Right lung (tissue), 5 donors: Measurements from ENCODE around the gene SLIT3. TPM values are rescaled to one million over a fixed set of nuclear protein-coding genes. Genes with fewer than 3 reads are reported as not detected.

Experiments
- DNase-seq, 2 donors: peaks; one replicate each; pipeline ENCODE4 v3.0.0-alpha.2; 2013
- polyA plus RNA-seq, 5 donors: library from polyadenylated mRNA; unstranded; fragments of 120-200 nt; gene quantifications; one replicate each; pipeline versions ENCODE4 v1.2.1 to v1.2.3, GENCODE V29; 2013; ENCODE audit warnings: inconsistent platforms in 1 of 5, low replicate concordance in 1 of 5; ENCODE audit not compliant: insufficient read length in 5 of 5, insufficient read depth in 1 of 5

The SLIT3 gene
- polyA plus RNA-seq, 5 donors, result 29.5 to 51.0 (median 42.9) TPM

DNA sequence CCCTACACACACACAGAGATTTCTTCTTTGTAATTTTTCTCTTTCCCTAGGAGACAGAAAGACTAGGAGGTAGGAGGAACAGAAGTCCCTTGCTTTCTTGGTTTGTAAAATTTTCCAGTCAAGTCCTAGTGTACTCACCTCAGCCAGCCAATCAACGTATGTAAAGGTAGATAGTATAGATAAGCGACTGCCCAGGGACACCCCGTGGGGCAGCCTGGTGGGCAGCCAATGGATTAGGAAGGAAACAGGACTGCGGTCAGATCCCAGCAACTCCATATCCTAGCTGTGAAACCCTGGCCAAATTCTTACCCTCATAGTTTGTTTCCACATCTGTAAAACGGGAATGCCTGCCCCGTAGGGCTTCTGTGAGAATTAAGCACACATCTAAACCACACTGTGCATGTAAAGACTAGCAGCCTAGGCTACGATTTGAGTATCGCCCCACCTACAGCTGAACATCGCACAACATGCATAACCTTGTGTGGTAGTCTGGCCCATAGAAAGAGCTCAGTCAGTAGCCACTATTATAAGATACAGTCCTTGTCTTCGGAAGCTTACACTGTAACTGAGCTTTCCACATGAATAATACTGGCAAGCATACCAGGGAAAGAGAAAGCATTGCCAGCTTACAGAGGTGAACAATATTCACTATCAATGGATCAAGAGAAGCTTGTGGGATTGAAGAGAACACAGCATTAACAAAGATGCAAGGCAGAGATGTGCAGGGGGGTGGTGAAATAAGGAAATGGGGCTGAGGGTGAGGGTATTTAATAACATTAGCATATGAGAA lies 368.3 kb downstream of the SLIT3 start:
- no peak for DNase-seq

GRCh38 chr5:168931638-168932345 lies 369.1 kb downstream of the SLIT3 start:
- no peak for DNase-seq

DNA sequence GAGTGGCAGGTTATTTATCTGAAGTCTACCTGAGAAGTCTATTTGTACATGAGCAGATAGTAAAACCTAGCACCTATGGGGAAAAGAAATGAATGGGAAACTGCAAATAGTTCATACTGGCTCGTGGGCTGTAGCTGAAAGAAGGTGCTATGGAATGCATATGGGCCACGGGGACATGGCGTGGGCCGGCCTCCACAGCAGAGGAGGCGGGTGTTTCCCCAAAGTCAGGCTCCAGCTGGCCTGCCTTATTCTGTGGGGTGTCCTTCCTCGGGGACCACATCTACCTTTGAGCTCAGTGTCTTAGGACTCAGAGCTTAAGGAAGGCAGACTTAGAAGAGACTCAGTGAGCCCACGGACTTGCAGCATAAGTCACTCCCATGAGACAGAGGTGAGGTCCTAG lies 371.3 kb downstream of the SLIT3 start:
- no peak for DNase-seq

DNA sequence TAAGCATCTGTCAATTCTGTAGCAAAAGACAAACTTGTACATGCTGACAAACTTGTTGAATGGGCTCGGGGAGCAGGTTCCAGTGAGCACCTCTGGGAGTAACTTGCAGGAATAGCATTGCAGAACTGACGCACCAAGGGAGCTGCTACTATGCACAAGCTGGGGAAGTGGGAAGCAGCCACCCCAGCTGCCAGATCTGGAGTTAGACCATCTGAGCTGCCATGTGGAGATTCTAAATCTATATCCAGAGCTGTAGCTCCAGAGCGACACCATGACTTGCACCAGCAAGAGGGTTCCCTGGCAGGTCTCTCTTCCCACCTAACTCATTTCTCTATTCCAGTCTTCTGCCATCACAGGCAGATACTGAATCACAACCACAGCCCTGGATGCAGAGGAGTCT lies 375.8 kb downstream of the SLIT3 start:
- no peak for DNase-seq

GRCh38 chr5:168921147-168921866 lies 379.6 kb downstream of the SLIT3 start:
- DNase-seq, result no peak

DNA sequence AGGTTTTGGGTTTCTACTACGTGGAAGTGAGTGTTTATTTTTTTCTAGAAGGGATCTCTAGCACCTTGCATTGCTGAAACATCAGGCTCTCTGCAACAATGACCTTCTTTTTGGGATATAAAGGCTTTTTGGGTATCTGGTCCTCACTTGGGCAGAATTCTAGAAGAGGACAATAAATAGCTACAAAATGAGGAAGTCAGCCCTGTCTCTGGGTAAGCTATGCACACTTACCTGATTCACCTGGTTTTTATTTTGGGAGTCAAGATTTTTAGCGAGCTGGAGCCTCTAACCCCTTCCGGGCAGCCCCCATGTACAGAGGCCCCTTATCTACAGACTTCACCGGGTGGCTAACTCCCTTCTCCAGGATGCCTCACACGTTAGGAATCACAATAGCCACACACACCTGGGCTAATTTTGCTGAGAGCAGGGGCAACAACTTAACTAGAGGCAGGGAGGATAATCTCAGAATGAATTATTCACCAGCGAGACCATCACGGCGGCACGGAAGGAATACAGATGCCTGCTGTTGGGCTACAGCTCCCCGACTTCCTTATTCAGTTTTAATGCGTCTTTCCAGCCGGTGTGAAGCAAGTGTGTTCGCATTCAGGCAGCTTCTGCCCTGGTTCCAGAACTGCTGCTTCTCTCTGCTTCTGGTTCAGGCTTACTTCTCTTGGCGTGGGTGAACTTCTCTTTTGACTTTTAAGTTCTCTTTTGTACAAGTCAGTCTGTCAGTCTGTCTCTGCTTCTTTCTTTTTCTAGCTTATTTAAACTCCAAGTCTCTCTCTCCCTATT lies 380.7 kb downstream of the SLIT3 start:
- no peak for DNase-seq

DNA sequence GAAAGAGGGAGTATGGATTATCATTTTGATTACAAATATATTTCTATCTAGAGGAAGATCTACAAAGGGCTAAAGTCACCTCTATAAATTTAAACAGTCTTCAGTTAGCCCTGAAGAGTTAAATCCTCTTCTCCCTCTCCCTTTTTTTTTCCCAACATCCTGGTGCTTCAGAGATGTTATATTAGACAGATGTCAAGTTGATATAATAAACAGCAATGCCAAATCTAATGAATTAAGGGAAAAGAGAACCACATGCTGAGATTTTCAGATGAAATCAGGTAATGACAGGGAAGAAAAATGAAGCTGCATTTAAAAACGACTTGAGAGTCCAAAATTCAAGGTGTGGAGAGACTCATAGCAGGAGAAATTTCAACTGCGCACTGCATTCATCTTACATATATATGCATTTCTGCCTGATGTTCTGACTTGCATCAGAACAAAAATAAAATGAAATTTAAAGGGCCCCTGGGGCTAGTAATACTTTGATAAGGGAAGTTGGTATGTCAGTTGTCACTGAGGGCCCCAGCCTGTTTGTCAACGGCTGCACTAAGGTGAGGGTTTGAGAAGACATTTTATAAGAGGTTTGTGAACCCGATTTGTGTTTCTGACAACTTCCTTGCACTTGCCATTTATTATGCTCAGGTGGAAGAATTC lies 382.9 kb downstream of the SLIT3 start:
- no peak for DNase-seq

DNA sequence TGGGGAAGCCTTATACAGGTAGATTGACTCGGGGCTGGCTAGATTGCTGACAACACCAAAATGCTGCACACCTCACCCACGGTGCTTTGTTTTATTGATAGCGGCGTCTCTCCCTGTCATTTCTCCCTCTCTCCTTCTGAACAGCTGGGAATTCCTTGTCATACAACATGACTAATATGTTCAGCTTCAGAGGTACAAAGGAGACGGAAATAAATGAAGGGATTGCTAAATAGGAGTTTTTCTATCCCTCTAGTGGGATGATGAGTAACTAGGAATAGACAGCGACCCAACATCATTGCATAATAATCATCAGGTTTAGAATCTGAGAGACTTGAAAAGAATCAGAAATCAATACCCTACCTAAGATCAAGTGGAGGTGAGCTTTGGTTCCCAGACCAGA lies 384.1 kb downstream of the SLIT3 start:
- no peak for DNase-seq

DNA sequence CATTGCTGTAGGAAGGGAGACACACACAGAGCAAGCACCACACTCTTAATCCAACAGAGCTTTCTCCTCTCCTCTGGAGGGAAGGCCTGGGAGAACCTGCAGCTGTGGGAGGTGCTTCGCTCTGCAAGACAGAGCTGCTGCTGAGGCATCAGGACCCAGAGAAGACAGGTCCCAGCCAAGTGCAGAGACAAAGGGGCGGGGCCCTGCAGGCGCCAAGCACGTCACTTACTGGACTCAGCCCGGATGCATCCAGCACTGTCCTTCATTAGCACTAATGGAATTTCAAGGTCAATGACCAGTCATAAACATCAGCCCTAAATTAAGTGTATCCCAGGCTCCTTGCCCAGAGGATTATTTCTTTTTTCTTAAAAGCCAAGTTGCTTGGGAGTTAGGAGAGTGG lies 384.7 kb downstream of the SLIT3 start:
- peak; percentile 35 to 45 for DNase-seq

DNA sequence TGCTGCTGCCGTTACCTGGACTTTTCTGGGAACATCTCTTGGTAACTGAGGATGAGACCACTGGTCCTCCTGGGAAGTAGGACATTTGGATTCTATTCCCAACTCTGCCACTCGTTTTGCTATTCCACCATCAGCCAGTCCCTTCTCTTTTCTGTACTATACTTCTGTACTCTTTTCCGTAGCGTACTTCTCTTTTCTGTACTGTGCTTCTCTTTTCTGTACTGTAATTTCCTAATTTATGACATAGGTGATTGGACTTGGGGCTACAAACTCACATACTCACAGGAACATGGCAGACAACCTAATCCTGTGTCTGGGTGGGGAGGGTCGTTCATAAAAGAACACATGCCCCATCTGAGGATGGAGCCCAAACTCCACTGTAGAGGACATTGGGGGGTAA lies 386.4 kb downstream of the SLIT3 start:
- no peak for DNase-seq

- DNase-seq, result no peak
Observed at GRCh38 chr5:168910874-168911273, 390.1 kb downstream of the SLIT3 start.

DNA sequence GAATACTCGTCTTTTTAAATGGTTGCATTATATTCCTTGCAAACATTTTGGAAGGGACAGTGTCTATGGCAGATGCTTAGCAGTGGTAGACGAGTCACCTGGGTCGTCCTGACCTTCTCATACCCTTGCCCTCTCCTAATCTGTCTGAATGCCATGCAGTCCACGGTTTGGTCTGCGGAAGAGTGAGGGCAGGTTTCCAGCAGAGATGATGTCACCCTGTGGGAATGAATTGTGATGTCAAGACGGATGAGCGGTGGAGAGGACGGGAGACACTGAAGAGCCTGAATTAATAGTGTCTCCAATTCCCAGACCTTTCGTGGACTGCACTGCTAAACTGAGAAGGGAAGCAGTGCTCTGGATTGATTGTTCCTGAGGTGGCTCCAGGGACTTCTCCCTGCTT lies 392.7 kb downstream of the SLIT3 start:
- DNase-seq, result no peak

DNA sequence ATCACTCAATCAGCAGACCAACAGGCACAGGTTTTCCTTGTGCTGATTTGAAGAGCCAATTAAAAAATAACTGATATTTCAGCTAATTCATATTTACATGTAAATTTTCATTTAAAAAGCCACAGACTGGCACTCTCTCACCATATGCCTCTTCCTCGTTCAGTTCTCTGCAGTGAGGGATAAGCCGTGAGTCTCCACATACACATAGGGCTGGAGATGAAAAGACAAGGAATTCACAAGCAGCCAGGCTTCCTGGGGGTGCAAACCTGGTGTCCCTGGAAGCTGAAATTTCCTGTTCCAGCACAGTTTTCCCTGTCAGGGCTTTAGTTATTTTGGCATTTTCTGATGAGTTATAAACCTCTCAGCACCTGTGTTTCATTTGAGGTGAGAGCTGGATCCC lies 397.9 kb downstream of the SLIT3 start:
- no peak for DNase-seq

GRCh38 chr5:168899673-168900072 lies 401.3 kb downstream of the SLIT3 start:
- no peak for DNase-seq

- DNase-seq, result no peak
Observed at GRCh38 chr5:168899264-168899663, 401.7 kb downstream of the SLIT3 start.

DNA sequence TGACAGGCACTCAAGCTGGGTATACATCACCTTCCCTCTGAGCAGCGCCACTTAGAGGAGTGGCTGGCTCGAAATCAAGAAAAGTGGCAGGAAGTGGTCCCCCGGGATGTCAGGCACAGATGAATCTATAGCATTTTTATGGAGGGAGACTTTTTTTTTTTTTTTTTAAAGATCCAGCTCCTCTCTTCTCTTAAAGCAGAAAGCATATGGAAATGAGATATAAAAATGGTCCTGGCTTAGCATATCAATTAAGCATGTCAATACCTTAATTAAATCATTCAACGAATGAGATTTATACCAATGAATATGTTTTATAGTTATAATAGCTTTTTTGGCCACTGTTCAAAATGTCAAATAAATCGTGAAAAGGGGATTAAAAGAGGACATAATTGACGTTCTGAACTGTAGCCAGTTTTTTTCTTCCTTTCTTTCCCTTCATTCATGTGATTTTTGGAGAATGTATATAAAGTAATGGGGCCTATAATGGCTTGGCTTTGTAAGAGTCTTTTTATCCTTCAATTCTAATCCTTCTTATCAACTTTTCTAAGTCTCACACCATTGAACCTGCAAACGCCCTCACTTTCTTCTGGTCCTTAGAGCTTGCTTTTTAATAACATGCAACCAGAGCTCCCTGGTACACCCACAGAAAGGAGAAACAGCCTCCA lies 402.6 kb downstream of the SLIT3 start:
- no peak for DNase-seq

- DNase-seq, result no peak
Observed at GRCh38 chr5:168897387-168898122, 403.4 kb downstream of the SLIT3 start.

DNA sequence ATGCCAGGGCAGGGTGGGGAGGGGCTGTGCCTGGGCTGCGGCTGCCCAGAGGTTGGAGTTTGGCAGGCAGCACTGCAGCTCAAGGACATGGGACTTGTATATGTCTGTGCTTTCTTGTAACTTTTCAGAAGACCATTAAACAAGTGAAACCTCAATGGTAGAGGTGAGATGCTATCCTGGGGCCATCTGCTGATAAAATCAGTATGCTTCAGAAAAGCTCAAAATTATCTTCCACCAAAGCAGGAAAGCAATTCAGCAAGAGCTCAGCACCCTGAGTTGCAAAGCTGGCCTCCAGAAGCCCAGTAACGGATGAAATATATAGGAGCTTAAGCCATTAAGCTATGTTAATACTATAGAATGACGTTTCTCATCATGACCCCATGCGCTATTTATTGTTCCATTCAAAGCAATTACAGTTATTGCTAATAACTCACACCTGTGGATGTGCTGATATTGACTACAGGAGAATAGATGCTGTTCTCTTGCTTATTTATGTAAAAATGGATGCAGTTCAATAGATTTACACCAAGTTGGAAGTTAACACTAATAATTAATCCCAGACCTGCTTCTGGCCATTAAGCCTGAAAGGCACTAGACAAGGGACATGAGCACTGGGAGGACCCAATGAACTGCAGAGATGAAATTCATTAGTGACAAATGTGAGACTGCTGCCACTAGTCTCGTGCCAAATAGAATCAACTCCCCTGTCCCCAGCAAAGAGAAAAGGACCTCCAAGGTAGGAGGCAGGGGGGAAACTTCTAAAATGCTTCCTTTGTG lies 405.5 kb downstream of the SLIT3 start:
- no peak for DNase-seq

GRCh38 chr5:168893283-168893682 lies 407.7 kb downstream of the SLIT3 start:
- DNase-seq, result no peak
